SH-SY5Y (cell line): Measurements from ENCODE around the gene TENM4.

Experiments used
- GATA2 ChIP-seq: IDR thresholded peaks from 2 replicates; pipeline ENCODE4 v1.6.1; 2011; ENCODE audit warnings: mild to moderate bottlenecking, low read depth, low read length
- GATA3 ChIP-seq: IDR thresholded peaks from 2 replicates; pipeline ENCODE4 v1.6.1; 2011; ENCODE audit warnings: low read depth, mild to moderate bottlenecking, low read length, moderate library complexity

DNA sequence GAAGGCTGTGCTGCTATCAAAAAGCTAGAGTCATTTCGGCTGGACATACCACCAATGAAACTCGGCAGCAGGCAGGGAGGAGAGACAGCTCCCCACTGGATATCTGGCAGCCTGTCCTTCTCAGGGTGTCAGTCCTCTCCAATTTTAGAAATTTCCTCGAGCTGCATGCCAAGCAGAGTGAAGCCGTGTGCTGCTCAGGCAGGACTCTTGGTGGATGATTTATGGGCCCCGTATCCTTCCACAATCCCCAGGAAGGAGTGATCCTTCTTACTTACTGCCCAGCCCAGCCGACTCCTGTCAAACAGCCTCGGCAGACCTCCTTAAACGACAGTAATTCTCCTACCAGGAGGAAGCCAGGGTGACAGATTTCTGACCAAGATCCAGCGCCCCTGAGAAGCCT lies 410.4 kb downstream of the TENM4 start:
- TF ChIP-seq GATA2 (no peak), GATA3 (no peak)
